ENCODE measurements around the gene DUSP9.
A peak's percentile ranks its signal among the peaks of the same experiment; 100 is the strongest.

The DUSP9 gene

GRCh38 chrX:153642051-153642654 lies 4.8 kb upstream of the DUSP9 start:
- TF ChIP-seq EZH2 (IDR thresholded peaks at IDR 0.05; ENCODE audit: borderline replicate concordance, low read depth, low read length, severe bottlenecking) (no peak), CTCF (IDR thresholded peaks at IDR 0.05; ENCODE audit: borderline replicate concordance, extremely low read depth, low read length, poor library complexity, severe bottlenecking) (no peak)
- ATAC-seq (ENCODE audit: insufficient read depth, low read depth) (peak; percentile 81), DNase-seq (peak; percentile 47)
- Histone ChIP-seq H2AFZ (ENCODE audit: low read depth, low read length) (no peak overlapping the region), H4K20me1 (ENCODE audit: insufficient read depth, low read length) (no peaks in the 10 kb centered on the region), H3K4me1 (ENCODE audit: insufficient read depth, low read length) (peaks cover 6% of the 10 kb centered on the region), H3K79me2 (ENCODE audit: insufficient read depth, low read length) (no peaks in the 10 kb centered on the region), H3K4me2 (ENCODE audit: insufficient read depth, low read length) (peak overlapping the region; percentile 47; the same call in 1 of the 2 replicates), H3K9ac (ENCODE audit: low read depth, low read length) (no peak overlapping the region), H3K36me3 (ENCODE audit: insufficient read depth, low read length) (no peaks in the 10 kb centered on the region), H3K27ac (ENCODE audit: low read length) (no peak overlapping the region), H3K4me3 (ENCODE audit: low read depth in 1 of 2, low read length in 2 of 2) (no peak overlapping the region), H3K27me3 (ENCODE audit: insufficient read depth, low read length, poor library complexity) (no peaks in the 10 kb centered on the region), H3K9me3 (ENCODE audit: insufficient read depth, low read length, severe bottlenecking) (no peaks in the 10 kb centered on the region)

GRCh38 chrX:153642655-153643430 lies 4.2 kb upstream of the DUSP9 start:
- H3K4me3 ChIP-seq (ENCODE audit: low read depth in 1 of 2, low read length in 2 of 2), result no peak overlapping the region; a peak in 1 of 4 replicates
- H3K4me1 ChIP-seq (ENCODE audit: insufficient read depth, low read length), result peaks cover 6% of the 10 kb centered on the region
- no peaks in the 10 kb centered on the region for H3K9me3 ChIP-seq (ENCODE audit: insufficient read depth, low read length, severe bottlenecking)
- TF ChIP-seq EZH2 (IDR thresholded peaks at IDR 0.05; ENCODE audit: borderline replicate concordance, low read depth, low read length, severe bottlenecking) (no peak), CTCF (IDR thresholded peaks at IDR 0.05; ENCODE audit: borderline replicate concordance, extremely low read depth, low read length, poor library complexity, severe bottlenecking) (no peak)
- no peaks in the 10 kb centered on the region for H4K20me1 ChIP-seq (ENCODE audit: insufficient read depth, low read length)
- no peak overlapping the region for H2AFZ ChIP-seq (ENCODE audit: low read depth, low read length)
- ATAC-seq (ENCODE audit: insufficient read depth, low read depth) (no peak), DNase-seq (no peak)
- no peaks in the 10 kb centered on the region for H3K79me2 ChIP-seq (ENCODE audit: insufficient read depth, low read length)
- no peak overlapping the region for H3K9ac ChIP-seq (ENCODE audit: low read depth, low read length)
- no peaks in the 10 kb centered on the region for H3K27me3 ChIP-seq (ENCODE audit: insufficient read depth, low read length, poor library complexity)
- H3K36me3 ChIP-seq (ENCODE audit: insufficient read depth, low read length), result no peaks in the 10 kb centered on the region
- H3K4me2 ChIP-seq (ENCODE audit: insufficient read depth, low read length), result peak overlapping the region; percentile 47; the same call in 1 of the 2 replicates
- H3K27ac ChIP-seq (ENCODE audit: low read length), result no peak overlapping the region

GRCh38 chrX:153643431-153644351 lies 3.3 kb upstream of the DUSP9 start:
- Histone ChIP-seq H2AFZ (ENCODE audit: low read depth, low read length) (no peak overlapping the region), H4K20me1 (ENCODE audit: insufficient read depth, low read length) (no peaks in the 10 kb centered on the region)

More at GRCh38 chrX:153643431-153644351, 3.3 kb upstream of the DUSP9 start:
- Histone ChIP-seq H3K4me2 (ENCODE audit: insufficient read depth, low read length) (no peak overlapping the region), H3K9me3 (ENCODE audit: insufficient read depth, low read length, severe bottlenecking) (no peaks in the 10 kb centered on the region), H3K79me2 (ENCODE audit: insufficient read depth, low read length) (no peaks in the 10 kb centered on the region), H3K4me1 (ENCODE audit: insufficient read depth, low read length) (peaks cover 6% of the 10 kb centered on the region), H3K27me3 (ENCODE audit: insufficient read depth, low read length, poor library complexity) (no peaks in the 10 kb centered on the region), H3K27ac (ENCODE audit: low read length) (no peak overlapping the region), H3K36me3 (ENCODE audit: insufficient read depth, low read length) (no peaks in the 10 kb centered on the region), H3K4me3 (ENCODE audit: low read depth in 1 of 2, low read length in 2 of 2) (no peak overlapping the region), H3K9ac (ENCODE audit: low read depth, low read length) (no peak overlapping the region)
- ATAC-seq (ENCODE audit: insufficient read depth, low read depth), result no peak
- no peak for TF ChIP-seq CTCF (IDR thresholded peaks at IDR 0.05; ENCODE audit: borderline replicate concordance, extremely low read depth, low read length, poor library complexity, severe bottlenecking)
- TF ChIP-seq EZH2 (IDR thresholded peaks at IDR 0.05; ENCODE audit: borderline replicate concordance, low read depth, low read length, severe bottlenecking), result no peak
- no peak for DNase-seq

Measured in DND-41 (cell line).